Measurements from ENCODE around the gene HMOX1.
A peak's percentile ranks its signal among the peaks of the same experiment; 100 is the strongest.

The HMOX1 gene

GRCh38 chr22:35335468-35335867 is 45.4 kb upstream of the HMOX1 start:
- Histone ChIP-seq H3K4me3 (ENCODE audit: severe bottlenecking) (no peak overlapping the region), H3K4me1 (ENCODE audit: insufficient read depth, poor library complexity, severe bottlenecking) (no peaks in the 10 kb centered on the region), H3K36me3 (ENCODE audit: low read depth) (no peaks in the 10 kb centered on the region), H3K9me3 (ENCODE audit: severe bottlenecking) (no peaks in the 10 kb centered on the region), H3K27ac (ENCODE audit: poor library complexity, severe bottlenecking) (no peak overlapping the region), H3K27me3 (ENCODE audit: insufficient read depth, poor library complexity, severe bottlenecking) (no peaks in the 10 kb centered on the region)
- ATAC-seq (ENCODE audit: low read depth) (0 out of 3 replicates have a peak, but pooled peaks have one; percentile 9), DNase-seq (ENCODE audit: low spot score) (no peak)
- TF ChIP-seq, protein P1, sequence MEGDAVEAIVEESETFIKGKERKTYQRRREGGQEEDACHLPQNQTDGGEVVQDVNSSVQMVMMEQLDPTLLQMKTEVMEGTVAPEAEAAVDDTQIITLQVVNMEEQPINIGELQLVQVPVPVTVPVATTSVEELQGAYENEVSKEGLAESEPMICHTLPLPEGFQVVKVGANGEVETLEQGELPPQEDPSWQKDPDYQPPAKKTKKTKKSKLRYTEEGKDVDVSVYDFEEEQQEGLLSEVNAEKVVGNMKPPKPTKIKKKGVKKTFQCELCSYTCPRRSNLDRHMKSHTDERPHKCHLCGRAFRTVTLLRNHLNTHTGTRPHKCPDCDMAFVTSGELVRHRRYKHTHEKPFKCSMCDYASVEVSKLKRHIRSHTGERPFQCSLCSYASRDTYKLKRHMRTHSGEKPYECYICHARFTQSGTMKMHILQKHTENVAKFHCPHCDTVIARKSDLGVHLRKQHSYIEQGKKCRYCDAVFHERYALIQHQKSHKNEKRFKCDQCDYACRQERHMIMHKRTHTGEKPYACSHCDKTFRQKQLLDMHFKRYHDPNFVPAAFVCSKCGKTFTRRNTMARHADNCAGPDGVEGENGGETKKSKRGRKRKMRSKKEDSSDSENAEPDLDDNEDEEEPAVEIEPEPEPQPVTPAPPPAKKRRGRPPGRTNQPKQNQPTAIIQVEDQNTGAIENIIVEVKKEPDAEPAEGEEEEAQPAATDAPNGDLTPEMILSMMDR (IDR thresholded peaks at IDR 0.05; ENCODE audit: poor library complexity, severe bottlenecking): no peak

DNA sequence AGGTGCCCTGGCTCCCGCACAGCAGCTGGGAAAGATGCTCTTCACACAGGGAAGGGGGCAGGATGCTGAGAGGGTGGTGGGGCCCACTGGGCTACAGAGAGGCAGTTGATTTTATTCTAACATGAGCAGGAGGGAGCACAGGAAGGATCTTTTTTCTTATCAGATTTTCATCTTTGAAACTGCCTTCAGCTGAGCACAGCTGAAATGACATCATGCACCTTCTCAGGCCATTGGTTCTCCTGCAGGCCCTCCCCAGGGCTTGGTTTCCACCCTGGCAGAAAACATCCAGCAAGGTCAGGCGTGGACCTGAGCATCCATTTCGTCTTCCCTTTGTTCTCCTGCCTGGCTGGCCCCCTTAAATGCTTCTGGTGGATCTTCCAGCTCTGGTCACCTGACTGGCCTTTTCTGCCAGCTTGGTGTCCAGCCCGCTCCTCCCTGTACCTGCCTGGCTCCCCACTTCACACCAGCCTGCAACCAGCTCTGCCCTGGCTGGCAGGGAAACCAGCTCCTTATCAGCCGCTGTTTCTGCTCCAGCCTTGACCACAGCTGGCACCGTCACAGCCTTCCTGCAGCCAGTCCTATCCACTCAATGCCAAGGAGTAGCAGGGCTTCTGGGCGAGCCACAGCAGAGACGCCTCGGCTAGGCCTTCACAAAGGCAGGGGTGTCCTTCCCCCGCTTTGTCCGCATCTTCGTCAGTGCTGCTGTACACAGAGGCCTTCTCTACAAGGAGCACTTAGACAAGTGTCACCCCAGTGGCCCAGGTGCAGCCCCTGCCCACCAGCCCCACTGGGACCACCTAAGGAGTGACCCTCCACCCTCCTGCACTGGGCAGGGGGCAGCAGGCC is 44.7 kb upstream of the HMOX1 start:
- TF ChIP-seq, protein P1 (IDR thresholded peaks at IDR 0.05; ENCODE audit: poor library complexity, severe bottlenecking): no peak
- no peak overlapping the region for H3K4me3 ChIP-seq (ENCODE audit: severe bottlenecking)
- no peak overlapping the region for H3K27ac ChIP-seq (ENCODE audit: poor library complexity, severe bottlenecking)
- H3K9me3 ChIP-seq (ENCODE audit: severe bottlenecking): no peaks in the 10 kb centered on the region
- ATAC-seq (ENCODE audit: low read depth): no peak
- H3K36me3 ChIP-seq (ENCODE audit: low read depth): no peaks in the 10 kb centered on the region
- no peak for DNase-seq (ENCODE audit: low spot score)
- no peaks in the 10 kb centered on the region for H3K4me1 ChIP-seq (ENCODE audit: insufficient read depth, poor library complexity, severe bottlenecking)
- H3K27me3 ChIP-seq (ENCODE audit: insufficient read depth, poor library complexity, severe bottlenecking): no peaks in the 10 kb centered on the region

DNA sequence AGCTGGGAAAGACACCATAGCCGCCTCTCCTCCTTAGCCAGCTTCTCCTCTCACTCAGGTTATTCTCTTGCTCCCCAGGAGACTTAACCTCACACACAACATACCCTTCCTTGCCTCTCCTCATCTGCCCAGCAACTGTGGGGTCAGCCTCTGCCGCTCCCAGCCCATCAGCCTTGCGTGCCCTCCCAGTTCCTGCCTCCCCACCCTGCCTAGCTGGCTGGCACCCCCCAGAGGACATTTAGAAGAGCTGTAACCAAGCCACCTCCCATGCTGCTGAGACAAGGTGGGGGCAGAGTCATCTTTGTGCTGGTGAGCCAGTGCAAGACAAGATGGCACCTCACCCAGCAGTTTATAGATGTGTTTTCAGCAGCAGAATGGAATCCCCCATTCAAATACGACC is 43.0 kb upstream of the HMOX1 start:
- TF ChIP-seq, protein P1 (IDR thresholded peaks at IDR 0.05; ENCODE audit: poor library complexity, severe bottlenecking): peak; percentile 17
- DNase-seq (ENCODE audit: low spot score) (no peak), ATAC-seq (ENCODE audit: low read depth) (no peak)
- Histone ChIP-seq H3K36me3 (ENCODE audit: low read depth) (no peaks in the 10 kb centered on the region), H3K4me1 (ENCODE audit: insufficient read depth, poor library complexity, severe bottlenecking) (no peaks in the 10 kb centered on the region), H3K27me3 (ENCODE audit: insufficient read depth, poor library complexity, severe bottlenecking) (no peaks in the 10 kb centered on the region), H3K27ac (ENCODE audit: poor library complexity, severe bottlenecking) (no peak overlapping the region), H3K4me3 (ENCODE audit: severe bottlenecking) (no peak overlapping the region), H3K9me3 (ENCODE audit: severe bottlenecking) (no peaks in the 10 kb centered on the region)

DNA sequence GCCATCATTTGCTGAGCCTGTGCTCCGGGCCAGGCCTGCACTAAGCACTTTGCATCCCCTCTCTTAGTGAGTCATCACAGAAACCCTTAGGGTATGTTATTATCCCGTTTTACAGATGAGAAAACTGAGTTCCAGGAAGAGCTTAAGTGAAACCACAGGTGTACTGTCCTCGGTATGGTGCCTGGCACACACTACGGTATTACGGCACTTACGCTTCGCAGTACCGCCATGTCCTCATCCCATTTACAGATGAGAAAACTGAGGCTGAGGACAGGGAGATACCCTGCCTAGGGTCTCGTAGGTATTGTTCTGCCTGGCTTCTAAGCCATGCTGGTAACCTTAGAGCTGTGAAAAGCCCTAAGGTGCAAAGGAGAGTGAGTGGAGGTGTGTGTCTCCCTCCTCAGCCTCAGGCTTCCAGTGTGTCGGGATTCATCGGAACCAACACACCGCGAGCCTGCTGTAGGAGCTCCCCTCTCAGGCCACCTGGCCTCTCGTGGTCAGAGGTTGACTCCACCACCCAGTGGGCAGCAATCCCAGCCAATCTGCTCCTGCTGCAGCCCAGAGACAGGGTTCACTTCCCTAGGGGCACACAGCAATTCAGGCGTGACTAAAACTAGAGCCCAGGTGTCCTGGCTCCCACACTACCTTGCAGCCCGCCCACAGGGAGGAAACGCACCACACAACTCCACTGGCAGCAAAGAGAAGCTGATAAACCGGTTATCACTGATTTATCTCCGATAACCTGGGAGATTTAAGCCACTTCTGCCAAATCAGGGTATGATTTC is 39.6 kb upstream of the HMOX1 start:
- DNase-seq (ENCODE audit: low spot score) (no peak), ATAC-seq (ENCODE audit: low read depth) (no peak)
- TF ChIP-seq, protein P1 (IDR thresholded peaks at IDR 0.05; ENCODE audit: poor library complexity, severe bottlenecking): no peak
- Histone ChIP-seq H3K9me3 (ENCODE audit: severe bottlenecking) (no peaks in the 10 kb centered on the region), H3K27me3 (ENCODE audit: insufficient read depth, poor library complexity, severe bottlenecking) (no peaks in the 10 kb centered on the region), H3K4me3 (ENCODE audit: severe bottlenecking) (no peak overlapping the region), H3K4me1 (ENCODE audit: insufficient read depth, poor library complexity, severe bottlenecking) (no peaks in the 10 kb centered on the region), H3K27ac (ENCODE audit: poor library complexity, severe bottlenecking) (no peak overlapping the region), H3K36me3 (ENCODE audit: low read depth) (no peaks in the 10 kb centered on the region)

All from RWPE2 (cell line).